ENCODE data around the gene CD7. TPM values are rescaled to one million over a fixed set of nuclear protein-coding genes. Genes with fewer than 3 reads are reported as not detected.
A peak's percentile ranks its signal among the peaks of the same experiment; 100 is the strongest.

CD7 gene
- total and polyA plus RNA-seq, 9 of the 15 experiments (the other 6 are each of a cell fraction or from before 2014, with no cell fraction given): 0.21 to 0.35 TPM; not detected in 7

DNA sequence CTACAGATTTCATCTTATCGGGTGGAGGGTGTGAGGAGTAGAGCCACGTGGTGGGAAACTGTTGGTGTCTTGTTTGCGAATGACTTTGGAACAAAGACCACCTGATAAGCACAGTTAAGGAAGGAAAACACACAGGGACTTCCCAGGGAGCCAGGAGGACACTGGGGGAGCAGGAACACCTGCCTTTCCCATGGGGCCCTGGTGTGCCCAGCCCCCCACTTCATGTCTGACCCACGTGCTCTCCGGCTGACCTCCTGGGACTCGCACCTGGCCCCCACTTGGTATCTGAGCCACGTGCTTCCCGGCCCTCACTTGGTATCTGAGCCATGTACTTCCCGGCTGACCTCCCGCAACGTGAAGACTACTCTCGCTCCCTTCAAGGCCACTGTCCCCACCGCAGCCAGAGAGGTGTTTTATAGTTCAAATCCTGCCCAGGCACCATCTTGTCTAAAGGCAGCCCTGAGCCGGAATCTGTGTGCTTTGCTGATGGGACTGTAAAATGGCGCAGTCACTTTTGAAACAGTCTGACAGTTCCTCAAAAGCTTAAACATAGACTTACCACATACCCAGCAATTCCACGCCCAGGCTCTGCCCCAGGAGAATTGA lies 38.5 kb downstream of the CD7 start (continued):
- TF ChIP-seq, protein P1, sequence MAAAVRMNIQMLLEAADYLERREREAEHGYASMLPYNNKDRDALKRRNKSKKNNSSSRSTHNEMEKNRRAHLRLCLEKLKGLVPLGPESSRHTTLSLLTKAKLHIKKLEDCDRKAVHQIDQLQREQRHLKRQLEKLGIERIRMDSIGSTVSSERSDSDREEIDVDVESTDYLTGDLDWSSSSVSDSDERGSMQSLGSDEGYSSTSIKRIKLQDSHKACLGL (CRISPR knock-in tag; IDR thresholded peaks at IDR 0.05; ENCODE audit: borderline replicate concordance, poor library complexity, severe bottlenecking): no peak
- TF ChIP-seq YY1 (IDR thresholded peaks at IDR 0.05; ENCODE audit: borderline replicate concordance in 1 of 3, control insufficient read depth in 1 of 3, extremely low read depth in 1 of 3, insufficient read depth in 3 of 3, insufficient read length in 1 of 3, insufficient replicate concordance in 2 of 3, low read depth in 1 of 3, low read length in 2 of 3) (peak in 1 of 3 experiments; percentile 42), GTF2A2 (tag; IDR thresholded peaks at IDR 0.05) (no peak), EP400 (IDR thresholded peaks at IDR 0.05) (peak; percentile 34; the same call in 1 of the 2 replicates), ZNF589 (CRISPR knock-in tag; IDR thresholded peaks at IDR 0.05; ENCODE audit: low read depth) (no peak), NR4A1 (CRISPR knock-in tag; IDR thresholded peaks at IDR 0.05) (no peak), NR4A1 (tag; IDR thresholded peaks at IDR 0.05) (peak; percentile 46; the same call in 1 of the 2 replicates), ZNF174 (CRISPR knock-in tag; IDR thresholded peaks at IDR 0.05) (no peak), POLR2A (conservative IDR thresholded peaks at IDR 0.05) (no peak), ATF1 (CRISPR knock-in tag; IDR thresholded peaks at IDR 0.05) (no peak), ATF1 (tag; IDR thresholded peaks at IDR 0.05) (no peak), ZNF696 (CRISPR knock-in tag; conservative IDR thresholded peaks at IDR 0.05) (no peak)
- TF ChIP-seq, protein P2, sequence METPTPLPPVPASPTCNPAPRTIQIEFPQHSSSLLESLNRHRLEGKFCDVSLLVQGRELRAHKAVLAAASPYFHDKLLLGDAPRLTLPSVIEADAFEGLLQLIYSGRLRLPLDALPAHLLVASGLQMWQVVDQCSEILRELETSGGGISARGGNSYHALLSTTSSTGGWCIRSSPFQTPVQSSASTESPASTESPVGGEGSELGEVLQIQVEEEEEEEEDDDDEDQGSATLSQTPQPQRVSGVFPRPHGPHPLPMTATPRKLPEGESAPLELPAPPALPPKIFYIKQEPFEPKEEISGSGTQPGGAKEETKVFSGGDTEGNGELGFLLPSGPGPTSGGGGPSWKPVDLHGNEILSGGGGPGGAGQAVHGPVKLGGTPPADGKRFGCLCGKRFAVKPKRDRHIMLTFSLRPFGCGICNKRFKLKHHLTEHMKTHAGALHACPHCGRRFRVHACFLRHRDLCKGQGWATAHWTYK (CRISPR knock-in tag; IDR thresholded peaks at IDR 0.05): no peak
- TF ChIP-seq, protein P3, sequence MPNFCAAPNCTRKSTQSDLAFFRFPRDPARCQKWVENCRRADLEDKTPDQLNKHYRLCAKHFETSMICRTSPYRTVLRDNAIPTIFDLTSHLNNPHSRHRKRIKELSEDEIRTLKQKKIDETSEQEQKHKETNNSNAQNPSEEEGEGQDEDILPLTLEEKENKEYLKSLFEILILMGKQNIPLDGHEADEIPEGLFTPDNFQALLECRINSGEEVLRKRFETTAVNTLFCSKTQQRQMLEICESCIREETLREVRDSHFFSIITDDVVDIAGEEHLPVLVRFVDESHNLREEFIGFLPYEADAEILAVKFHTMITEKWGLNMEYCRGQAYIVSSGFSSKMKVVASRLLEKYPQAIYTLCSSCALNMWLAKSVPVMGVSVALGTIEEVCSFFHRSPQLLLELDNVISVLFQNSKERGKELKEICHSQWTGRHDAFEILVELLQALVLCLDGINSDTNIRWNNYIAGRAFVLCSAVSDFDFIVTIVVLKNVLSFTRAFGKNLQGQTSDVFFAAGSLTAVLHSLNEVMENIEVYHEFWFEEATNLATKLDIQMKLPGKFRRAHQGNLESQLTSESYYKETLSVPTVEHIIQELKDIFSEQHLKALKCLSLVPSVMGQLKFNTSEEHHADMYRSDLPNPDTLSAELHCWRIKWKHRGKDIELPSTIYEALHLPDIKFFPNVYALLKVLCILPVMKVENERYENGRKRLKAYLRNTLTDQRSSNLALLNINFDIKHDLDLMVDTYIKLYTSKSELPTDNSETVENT (CRISPR knock-in tag; IDR thresholded peaks at IDR 0.05): no peak
- TF ChIP-seq, protein P4, sequence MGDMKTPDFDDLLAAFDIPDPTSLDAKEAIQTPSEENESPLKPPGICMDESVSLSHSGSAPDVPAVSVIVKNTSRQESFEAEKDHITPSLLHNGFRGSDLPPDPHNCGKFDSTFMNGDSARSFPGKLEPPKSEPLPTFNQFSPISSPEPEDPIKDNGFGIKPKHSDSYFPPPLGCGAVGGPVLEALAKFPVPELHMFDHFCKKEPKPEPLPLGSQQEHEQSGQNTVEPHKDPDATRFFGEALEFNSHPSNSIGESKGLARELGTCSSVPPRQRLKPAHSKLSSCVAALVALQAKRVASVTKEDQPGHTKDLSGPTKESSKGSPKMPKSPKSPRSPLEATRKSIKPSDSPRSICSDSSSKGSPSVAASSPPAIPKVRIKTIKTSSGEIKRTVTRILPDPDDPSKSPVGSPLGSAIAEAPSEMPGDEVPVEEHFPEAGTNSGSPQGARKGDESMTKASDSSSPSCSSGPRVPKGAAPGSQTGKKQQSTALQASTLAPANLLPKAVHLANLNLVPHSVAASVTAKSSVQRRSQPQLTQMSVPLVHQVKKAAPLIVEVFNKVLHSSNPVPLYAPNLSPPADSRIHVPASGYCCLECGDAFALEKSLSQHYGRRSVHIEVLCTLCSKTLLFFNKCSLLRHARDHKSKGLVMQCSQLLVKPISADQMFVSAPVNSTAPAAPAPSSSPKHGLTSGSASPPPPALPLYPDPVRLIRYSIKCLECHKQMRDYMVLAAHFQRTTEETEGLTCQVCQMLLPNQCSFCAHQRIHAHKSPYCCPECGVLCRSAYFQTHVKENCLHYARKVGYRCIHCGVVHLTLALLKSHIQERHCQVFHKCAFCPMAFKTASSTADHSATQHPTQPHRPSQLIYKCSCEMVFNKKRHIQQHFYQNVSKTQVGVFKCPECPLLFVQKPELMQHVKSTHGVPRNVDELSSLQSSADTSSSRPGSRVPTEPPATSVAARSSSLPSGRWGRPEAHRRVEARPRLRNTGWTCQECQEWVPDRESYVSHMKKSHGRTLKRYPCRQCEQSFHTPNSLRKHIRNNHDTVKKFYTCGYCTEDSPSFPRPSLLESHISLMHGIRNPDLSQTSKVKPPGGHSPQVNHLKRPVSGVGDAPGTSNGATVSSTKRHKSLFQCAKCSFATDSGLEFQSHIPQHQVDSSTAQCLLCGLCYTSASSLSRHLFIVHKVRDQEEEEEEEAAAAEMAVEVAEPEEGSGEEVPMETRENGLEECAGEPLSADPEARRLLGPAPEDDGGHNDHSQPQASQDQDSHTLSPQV (IDR thresholded peaks at IDR 0.05): peak; percentile 64
- TF ChIP-seq, protein P5, sequence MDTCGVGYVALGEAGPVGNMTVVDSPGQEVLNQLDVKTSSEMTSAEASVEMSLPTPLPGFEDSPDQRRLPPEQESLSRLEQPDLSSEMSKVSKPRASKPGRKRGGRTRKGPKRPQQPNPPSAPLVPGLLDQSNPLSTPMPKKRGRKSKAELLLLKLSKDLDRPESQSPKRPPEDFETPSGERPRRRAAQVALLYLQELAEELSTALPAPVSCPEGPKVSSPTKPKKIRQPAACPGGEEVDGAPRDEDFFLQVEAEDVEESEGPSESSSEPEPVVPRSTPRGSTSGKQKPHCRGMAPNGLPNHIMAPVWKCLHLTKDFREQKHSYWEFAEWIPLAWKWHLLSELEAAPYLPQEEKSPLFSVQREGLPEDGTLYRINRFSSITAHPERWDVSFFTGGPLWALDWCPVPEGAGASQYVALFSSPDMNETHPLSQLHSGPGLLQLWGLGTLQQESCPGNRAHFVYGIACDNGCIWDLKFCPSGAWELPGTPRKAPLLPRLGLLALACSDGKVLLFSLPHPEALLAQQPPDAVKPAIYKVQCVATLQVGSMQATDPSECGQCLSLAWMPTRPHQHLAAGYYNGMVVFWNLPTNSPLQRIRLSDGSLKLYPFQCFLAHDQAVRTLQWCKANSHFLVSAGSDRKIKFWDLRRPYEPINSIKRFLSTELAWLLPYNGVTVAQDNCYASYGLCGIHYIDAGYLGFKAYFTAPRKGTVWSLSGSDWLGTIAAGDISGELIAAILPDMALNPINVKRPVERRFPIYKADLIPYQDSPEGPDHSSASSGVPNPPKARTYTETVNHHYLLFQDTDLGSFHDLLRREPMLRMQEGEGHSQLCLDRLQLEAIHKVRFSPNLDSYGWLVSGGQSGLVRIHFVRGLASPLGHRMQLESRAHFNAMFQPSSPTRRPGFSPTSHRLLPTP (IDR thresholded peaks at IDR 0.05; ENCODE audit: borderline replicate concordance, extremely low read depth, insufficient read length): no peak

Data from K562 (cell line).